Measurements from ENCODE around the gene VSIG10L.

- no peak for TF ChIP-seq BHLHE40 (IDR thresholded peaks at IDR 0.05; ENCODE audit: low read depth, low read length)
- TF ChIP-seq FOXS1 (CRISPR knock-in tag; IDR thresholded peaks at IDR 0.05) = no peak
- no peak for TF ChIP-seq MYC (IDR thresholded peaks at IDR 0.05; ENCODE audit: borderline replicate concordance, low read length)
- no peak for TF ChIP-seq CTCF (IDR thresholded peaks at IDR 0.05)
These were observed 22.2 kb downstream of the VSIG10L start for GRCh38 chr19:51319649-51320279.
